ENCODE data around the gene TMEM117.

The TMEM117 gene

DNA sequence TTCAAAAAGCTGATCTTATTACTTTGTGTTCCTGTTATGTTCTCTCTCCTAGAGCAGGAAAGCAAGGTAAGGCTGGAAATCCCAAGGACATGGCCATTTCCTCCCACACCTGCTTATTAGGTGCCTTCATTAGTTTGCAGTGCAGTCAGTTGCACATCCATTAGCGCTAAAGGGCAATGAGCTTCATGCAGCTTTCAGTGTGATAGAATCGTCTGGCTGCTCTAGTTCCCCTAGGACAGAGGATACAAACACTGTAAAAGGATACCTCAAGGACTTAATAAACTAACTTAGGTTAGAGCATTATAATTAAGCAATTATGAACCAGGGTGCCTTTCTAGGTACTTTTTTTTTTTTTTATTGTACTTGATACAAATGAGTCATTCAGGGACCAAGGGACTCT lies 21.1 kb downstream of the TMEM117 start:
- H3K4me1 ChIP-seq (ENCODE audit: control insufficient read depth in 1 of 2, insufficient read depth in 1 of 2, low read depth in 1 of 2, low read length in 1 of 2): no peaks in the 10 kb centered on the region
- TF ChIP-seq, protein P1, sequence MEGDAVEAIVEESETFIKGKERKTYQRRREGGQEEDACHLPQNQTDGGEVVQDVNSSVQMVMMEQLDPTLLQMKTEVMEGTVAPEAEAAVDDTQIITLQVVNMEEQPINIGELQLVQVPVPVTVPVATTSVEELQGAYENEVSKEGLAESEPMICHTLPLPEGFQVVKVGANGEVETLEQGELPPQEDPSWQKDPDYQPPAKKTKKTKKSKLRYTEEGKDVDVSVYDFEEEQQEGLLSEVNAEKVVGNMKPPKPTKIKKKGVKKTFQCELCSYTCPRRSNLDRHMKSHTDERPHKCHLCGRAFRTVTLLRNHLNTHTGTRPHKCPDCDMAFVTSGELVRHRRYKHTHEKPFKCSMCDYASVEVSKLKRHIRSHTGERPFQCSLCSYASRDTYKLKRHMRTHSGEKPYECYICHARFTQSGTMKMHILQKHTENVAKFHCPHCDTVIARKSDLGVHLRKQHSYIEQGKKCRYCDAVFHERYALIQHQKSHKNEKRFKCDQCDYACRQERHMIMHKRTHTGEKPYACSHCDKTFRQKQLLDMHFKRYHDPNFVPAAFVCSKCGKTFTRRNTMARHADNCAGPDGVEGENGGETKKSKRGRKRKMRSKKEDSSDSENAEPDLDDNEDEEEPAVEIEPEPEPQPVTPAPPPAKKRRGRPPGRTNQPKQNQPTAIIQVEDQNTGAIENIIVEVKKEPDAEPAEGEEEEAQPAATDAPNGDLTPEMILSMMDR (IDR thresholded peaks at IDR 0.05): no peak
- H3K9me3 ChIP-seq: no peaks in the 10 kb centered on the region
- H3K36me3 ChIP-seq: no peaks in the 10 kb centered on the region
- H3K4me3 ChIP-seq (ENCODE audit: low read depth in 1 of 2, low read length in 1 of 2): no peak overlapping the region
- H3K27me3 ChIP-seq: peaks cover 27% of the 10 kb centered on the region
- no peak overlapping the region for H3K27ac ChIP-seq

DNA sequence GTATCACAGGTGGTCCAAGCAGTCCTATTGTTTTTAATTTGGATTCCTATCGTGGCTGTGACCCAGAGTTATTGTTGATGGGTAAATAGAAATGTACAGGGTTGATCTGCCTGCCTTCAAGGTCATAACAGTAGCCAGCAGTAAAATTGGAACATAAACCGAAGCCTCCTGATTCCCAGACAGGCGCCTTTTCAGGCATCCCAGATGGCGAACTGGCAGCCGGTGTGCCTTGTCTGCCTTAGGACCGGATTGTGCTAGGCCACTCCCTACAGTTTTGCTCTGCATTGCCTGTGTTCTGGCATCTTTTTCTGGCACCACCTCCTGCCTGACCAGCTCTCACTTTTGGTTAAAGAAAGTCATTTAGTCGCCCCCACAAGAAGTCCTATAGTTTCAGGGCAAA lies 22.2 kb downstream of the TMEM117 start:
- H3K36me3 ChIP-seq: no peaks in the 10 kb centered on the region
- H3K27me3 ChIP-seq: peaks cover 27% of the 10 kb centered on the region
- TF ChIP-seq, protein P1 (IDR thresholded peaks at IDR 0.05): no peak
- H3K4me1 ChIP-seq (ENCODE audit: control insufficient read depth in 1 of 2, insufficient read depth in 1 of 2, low read depth in 1 of 2, low read length in 1 of 2): no peaks in the 10 kb centered on the region
- no peak overlapping the region for H3K4me3 ChIP-seq (ENCODE audit: low read depth in 1 of 2, low read length in 1 of 2)
- no peaks in the 10 kb centered on the region for H3K9me3 ChIP-seq
- H3K27ac ChIP-seq: no peak overlapping the region

DNA sequence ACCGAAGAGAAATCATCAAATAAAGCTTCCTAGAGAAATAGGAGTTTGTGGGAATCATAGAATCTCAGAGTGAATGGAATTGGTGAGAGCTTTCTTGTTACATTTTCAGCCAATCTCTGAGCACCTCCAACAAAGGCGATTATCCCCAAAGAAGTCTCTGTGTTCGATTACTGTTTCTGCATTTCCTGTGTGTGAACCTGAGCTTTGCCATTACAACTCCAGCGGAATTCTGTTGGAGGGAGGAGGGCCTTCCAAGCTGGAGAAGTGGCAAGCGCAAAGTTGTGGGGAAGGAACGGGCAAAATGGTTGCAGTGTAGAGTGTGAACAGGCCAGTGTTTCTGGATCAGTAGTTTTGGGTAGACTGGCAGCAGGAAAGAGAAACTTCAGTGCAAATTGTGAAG lies 23.1 kb downstream of the TMEM117 start:
- Histone ChIP-seq H3K4me3 (ENCODE audit: low read depth in 1 of 2, low read length in 1 of 2) (no peak overlapping the region), H3K27me3 (peaks cover 27% of the 10 kb centered on the region), H3K27ac (no peak overlapping the region), H3K9me3 (no peaks in the 10 kb centered on the region), H3K36me3 (no peaks in the 10 kb centered on the region), H3K4me1 (ENCODE audit: control insufficient read depth in 1 of 2, insufficient read depth in 1 of 2, low read depth in 1 of 2, low read length in 1 of 2) (no peaks in the 10 kb centered on the region)
- TF ChIP-seq, protein P1 (IDR thresholded peaks at IDR 0.05): no peak

DNA sequence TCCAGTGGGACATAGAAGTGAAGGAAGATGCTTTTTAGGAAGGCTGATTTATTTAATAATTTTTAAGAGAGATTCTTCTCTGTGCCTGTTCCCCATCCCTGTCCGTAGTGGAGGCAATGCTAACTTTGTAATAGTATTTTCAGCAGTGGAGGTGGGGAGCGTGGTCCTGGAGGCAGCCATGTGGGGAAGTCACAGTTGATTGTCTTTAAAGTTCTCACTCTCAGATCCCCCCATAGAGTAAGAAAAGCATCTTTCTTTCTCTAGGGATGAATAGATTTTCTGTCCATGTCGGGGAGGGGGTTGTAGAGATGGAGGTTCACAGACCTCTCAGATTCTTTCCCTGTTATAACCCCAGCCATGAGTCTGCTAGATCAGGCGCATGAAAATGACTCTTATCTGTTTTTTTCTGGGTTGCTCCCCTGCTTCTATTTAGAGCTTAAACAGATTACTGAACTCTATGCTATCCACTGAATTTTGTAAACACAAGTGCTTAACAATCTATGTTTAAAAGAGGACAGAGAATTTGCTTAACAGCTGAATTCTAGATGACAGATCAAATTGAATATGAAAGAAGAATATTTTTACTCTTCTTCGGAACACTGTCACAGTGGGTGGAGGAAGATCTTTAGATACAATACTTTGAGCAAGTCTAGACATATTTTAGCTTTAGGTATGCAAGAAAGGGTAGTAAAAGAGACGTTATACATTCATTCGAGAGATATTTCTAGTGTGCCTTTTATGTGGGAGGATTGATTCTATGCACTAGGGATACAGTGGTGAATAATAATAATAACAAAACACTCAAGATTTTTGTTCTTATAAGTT lies 25.3 kb downstream of the TMEM117 start:
- no peaks in the 10 kb centered on the region for H3K36me3 ChIP-seq
- no peak overlapping the region for H3K27ac ChIP-seq
- no peaks in the 10 kb centered on the region for H3K9me3 ChIP-seq
- no peak overlapping the region for H3K4me3 ChIP-seq (ENCODE audit: low read depth in 1 of 2, low read length in 1 of 2)
- no peaks in the 10 kb centered on the region for H3K4me1 ChIP-seq (ENCODE audit: control insufficient read depth in 1 of 2, insufficient read depth in 1 of 2, low read depth in 1 of 2, low read length in 1 of 2)
- H3K27me3 ChIP-seq: peaks cover 20% of the 10 kb centered on the region
- TF ChIP-seq, protein P1 (IDR thresholded peaks at IDR 0.05): no peak

DNA sequence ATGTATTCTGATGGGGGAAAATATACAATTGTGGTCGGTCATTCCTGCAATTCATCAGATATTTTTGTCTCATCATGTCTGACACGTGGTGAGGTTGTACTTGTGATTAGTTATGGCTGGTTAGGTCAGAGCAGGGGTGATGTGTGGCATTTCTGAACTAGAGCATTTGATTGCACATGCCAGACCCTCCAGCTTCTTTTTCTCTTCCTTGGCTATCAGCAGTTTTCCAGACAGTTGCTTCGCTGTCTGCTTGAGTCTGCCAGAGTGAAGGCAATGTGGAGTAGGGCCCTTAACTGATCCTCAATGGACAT lies 25.9 kb downstream of the TMEM117 start:
- no peaks in the 10 kb centered on the region for H3K36me3 ChIP-seq
- no peaks in the 10 kb centered on the region for H3K4me1 ChIP-seq (ENCODE audit: control insufficient read depth in 1 of 2, insufficient read depth in 1 of 2, low read depth in 1 of 2, low read length in 1 of 2)
- H3K4me3 ChIP-seq (ENCODE audit: low read depth in 1 of 2, low read length in 1 of 2): no peak overlapping the region
- TF ChIP-seq, protein P1 (IDR thresholded peaks at IDR 0.05): no peak
- H3K27me3 ChIP-seq: peaks cover 15% of the 10 kb centered on the region
- no peak overlapping the region for H3K27ac ChIP-seq
- no peaks in the 10 kb centered on the region for H3K9me3 ChIP-seq
